GM18499 (cell line): ENCODE results near the gene USP6.
"Not testable (repeated sequence)": the region's sequence is repeated elsewhere in the genome, so short reads cannot be mapped to it uniquely, and the experiment has no call there.

Source experiments
- ATAC-seq: cut with Tn5 transposase; IDR thresholded peaks from one replicate; pipeline ENCODE4 v1.9.1; 2021; ENCODE audit warnings: moderate number of reproducible peaks; ENCODE audit not compliant: insufficient read depth, unreplicated experiment

Gene USP6

DNA sequence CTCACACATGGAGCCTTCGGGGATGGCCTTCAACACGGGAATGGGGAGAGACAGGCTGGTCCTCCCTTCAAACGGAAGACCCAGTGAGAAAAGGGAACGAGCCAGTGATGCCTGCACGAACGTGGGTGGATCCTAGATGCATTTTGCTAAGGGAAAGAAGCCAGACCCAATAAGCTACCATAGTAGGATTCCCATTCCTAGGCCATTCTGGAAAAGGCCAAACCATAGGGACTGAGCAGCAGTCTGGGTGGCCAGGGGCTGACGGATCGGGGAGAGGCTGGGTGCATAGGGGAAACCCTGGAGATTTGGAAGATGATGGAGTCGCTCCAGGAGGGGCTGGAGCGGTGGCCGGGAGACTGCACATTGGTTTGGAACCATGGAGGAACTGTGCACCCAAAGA lies 18.7 kb downstream of the USP6 start:
- not testable (repeated sequence) for ATAC-seq

DNA sequence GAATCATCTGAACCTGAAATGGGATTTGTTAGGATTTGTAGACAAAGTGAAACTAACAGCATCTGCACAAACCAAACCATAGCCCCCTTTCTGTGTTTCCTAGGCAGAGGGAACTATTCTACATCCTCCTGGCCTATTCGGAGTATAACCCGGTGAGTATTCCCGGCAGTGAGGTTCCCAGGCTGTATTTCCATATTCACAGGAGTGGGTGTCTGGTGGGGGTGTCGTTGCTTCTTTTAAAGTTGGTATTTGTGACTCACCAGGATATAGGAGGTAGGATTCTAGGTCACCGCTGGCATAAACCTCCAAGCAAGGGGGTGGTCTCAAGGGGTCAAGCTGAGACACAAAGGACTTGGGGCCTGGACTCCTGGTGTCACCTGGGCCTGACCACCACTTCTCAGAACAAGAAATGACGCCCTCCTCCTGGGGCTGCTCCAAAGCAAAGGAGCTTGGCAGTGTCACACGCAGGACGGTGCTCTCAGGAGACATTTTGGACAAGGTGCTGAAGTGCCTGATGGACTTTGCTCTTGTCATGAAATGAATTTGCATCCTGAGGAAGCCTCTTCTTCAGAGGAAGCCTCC lies 19.4 kb downstream of the USP6 start:
- ATAC-seq: not testable (repeated sequence)

DNA sequence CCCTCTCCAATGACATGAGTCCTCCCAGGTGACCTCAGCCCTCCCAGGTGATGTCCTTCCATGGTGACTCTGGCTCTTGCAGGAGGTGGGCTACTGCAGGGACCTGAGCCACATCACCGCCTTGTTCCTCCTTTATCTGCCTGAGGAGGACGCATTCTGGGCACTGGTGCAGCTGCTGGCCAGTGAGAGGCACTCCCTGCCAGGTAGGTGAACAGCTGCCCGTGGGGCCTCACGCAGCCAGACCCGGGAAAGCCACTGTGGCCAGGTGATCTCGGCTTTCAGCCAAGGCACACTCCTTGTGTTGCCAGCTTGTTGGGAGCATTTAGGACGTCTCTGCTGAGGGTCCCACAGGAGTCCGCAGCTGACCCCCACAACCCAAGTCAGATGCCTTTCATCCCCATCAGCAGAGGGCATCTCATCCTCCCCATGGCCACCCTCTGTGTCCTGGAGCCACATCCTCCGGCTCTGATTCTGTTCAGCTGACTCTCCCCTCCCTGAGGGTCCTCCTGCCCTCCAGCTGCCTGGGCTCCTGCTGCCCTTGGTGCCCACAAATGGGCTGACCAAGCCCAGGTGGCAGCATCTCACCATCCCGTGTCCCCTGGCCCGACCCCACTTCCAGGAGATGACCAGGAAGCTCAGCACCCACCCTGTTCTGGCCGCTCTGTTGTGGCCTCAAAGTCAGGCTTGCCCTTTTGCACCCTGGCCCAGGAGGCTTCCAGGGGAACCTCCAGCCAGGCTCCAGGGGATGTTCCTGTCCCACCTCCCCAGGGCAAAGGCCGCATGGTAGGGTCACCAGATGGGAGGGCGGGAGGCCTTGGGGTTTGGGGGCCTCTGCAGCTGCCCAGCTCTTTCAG lies 20.1 kb downstream of the USP6 start:
- ATAC-seq: no peak

DNA sequence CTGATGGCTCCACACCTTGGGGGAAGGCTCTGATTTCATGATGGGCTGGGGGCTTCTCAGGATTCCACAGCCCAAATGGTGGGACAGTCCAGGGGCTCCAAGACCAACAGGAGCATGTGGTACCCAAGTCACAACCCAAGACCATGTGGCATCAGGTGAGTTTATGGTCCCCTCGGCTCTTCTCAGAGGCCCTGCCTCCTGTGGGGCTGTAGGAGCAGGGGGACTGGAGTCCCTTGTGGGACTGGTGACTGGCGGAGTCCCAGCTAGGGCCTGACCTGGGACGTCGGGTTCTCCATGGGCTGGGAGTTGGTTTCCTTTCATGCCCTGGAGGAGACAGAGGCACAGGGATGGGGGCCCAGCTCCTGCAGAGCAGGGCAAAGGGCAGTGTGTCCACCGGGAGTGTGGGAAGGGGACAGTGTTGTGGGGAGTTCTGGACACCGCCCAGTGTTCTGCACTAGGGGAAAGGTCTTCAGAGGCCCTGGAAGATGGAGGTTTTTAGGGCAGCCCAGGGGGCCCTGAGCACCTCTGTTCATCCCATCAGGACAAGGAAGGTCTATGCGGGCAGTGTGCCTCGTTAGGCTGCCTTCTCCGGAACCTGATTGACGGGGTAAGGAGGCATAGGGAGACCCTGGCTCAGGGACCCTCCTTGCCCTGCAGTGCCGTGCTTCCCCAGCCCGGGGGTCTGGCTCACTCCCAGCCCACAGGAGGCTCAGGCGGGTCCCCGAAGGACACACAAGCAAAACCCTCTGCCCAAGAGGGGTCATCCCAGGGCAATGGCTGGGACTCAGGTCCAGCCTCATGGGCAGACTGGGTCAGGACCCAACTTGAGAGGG lies 21.0 kb downstream of the USP6 start:
- ATAC-seq: not testable (repeated sequence)

DNA sequence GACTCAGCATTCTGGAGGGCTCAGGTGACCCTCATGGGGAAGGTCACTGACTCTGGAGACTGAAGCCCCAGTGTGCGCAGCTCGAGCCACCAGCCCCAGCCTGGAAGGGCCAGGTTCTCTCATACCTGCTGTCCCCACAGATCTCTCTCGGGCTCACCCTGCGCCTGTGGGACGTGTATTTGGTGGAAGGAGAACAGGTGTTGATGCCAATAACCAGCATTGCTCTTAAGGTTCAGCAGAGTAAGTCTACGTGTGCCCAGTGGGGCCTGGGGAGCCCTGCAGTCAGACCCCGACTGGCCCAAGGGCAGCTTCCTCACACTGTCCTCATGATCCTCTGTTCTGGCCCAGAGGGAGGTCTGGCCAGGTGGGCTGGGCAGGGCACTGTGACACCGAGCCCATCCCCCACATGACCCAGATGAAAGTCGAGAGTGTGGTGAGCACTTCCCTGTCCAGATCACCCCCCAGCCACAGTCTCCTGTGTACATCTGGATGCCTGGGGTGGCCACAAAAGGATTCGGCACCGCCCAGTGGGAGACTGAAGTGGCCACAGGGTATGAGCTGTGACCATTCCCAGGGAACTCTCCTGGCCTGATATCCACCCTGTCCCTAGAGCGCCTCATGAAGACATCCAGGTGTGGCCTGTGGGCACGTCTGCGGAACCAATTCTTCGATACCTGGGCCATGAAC lies 21.8 kb downstream of the USP6 start:
- not testable (repeated sequence) for ATAC-seq

DNA sequence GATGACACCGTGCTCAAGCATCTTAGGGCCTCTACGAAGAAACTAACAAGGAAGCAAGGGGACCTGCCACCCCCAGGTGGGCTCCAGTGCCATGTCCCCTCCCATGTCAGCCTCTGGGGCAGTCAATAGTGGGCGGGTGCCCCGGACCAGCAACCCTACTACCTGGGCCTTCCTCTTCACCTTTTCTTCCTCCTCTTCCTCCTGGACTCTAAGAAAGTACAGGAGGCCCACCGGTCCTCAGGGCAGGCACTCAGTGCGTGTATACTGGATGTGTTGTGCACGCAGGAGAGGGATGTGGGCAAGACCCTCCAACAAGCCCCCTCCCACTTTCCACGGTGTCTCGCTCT lies 22.3 kb downstream of the USP6 start:
- not testable (repeated sequence) for ATAC-seq

DNA sequence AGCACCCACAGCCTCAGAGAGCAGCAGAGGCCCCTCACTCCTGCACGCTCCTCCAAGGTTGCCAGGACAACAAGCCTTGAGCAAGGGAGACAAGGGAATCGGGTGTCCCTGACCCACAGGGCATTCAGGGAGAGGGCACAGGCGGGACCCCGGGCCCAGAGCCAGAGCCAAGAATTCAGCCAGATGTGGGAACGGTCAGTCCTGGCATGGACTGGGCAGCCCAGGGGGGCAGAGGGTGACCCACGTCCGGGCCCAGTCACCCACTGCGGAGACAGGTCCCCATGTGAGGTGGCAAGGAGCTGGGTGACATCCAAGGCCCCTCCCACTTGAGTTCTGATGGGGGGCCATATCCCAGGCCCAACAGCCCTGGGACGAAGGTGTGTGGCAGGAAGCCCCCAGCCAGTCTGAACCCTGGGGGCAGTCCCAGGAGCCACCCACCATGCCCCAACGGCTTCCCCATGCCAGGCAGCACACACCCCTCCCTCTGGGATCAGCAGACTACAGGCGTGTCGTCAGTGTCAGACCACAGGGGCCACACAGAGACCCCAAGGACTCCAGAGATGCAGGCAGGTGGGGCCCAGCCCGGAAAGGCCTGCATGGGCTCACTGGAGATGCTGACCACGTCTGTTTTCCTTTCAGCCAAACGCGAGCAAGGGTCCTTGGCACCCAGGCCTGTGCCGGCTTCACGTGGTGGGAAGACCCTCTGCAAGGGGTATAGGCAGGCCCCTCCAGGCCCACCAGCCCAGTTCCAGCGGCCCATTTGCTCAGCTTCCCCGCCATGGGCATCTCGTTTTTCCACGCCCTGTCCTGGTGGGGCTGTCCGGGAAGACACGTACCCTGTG lies 23.0 kb downstream of the USP6 start:
- no peak for ATAC-seq

DNA sequence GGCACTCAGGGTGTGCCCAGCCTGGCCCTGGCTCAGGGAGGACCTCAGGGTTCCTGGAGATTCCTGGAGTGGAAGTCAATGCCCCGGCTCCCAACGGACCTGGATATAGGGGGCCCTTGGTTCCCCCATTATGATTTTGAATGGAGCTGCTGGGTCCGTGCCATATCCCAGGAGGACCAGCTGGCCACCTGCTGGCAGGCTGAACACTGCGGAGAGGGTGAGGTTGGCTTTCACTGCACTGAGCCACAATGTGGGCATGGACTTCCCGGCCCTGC lies 23.6 kb downstream of the USP6 start:
- ATAC-seq: no peak

DNA sequence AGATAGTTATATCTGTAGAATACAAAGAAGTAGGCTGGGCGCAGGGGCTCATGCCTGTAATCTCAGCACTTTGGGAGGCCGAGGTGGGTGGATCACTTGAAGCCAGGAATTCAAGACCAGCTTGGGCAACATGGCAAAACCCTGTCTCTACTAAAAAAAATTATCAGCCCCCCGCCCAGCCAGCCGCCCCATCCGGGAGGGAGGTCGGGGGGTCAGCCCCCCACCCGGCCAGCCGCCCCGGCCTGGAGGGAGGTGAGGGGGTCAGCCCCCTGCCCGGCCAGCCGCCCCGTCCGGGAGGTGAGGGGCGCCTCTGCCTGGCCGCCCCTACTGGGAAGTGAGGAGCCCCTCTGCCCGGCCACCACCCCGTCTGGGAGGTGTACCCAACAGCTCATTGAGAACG lies 27.0 kb downstream of the USP6 start:
- ATAC-seq: not testable (repeated sequence)

DNA sequence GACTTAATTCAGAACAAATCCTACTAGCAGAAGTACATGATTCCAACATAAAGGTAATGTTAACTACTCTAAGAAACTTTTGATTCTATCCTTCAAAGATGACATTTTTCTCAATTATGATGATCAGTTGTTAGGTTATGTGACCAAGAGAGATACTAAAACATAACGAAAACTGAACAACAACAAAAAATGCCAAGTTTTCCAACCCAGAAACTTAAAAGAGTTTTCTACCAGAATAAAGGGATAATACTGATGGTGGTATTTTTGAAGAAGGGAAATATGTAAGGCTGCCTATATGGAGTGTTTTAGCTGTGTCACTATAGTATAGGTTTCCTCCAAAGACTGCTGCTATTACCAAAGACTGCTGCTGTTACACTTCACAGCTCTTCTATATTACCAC lies 30.3 kb downstream of the USP6 start:
- ATAC-seq: not testable (repeated sequence)

DNA sequence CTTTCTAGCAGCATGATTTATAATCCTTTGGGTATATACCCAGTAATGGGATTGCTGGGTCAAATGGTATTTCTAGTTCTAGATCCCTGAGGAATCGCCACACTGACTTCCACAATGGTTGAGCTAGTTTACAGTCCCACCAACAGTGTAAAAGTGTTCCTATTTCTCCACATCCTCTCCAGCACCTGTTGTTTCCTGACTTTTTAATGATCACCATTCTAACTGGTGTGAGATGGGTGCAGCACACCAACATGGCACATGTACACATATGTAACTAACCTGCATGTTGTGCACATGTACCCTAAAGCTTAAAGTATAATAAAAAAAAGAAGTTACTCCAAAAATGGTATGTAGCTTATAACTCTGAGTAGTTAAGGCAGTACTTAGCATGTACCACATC lies 44.9 kb downstream of the USP6 start:
- ATAC-seq: not testable (repeated sequence)

DNA sequence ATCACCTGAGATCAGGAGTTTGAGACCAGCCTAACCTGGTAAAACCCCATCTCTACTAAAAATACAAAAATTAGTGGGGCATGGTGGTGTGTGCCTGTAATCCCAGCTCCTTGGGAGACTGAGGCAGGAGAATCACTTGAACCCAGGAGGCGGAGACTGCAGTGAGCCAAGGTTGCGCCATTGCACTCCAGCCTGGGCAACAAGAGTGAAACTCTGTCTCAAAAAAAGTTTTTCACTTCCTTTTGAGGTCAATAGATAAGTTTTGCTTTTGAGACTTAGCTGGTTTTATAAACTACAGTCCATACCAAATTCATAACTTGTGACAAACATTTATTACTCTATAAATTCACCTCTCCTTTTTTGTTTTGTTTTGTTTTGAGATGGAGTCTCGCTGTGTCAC lies 46.0 kb downstream of the USP6 start:
- not testable (repeated sequence) for ATAC-seq

DNA sequence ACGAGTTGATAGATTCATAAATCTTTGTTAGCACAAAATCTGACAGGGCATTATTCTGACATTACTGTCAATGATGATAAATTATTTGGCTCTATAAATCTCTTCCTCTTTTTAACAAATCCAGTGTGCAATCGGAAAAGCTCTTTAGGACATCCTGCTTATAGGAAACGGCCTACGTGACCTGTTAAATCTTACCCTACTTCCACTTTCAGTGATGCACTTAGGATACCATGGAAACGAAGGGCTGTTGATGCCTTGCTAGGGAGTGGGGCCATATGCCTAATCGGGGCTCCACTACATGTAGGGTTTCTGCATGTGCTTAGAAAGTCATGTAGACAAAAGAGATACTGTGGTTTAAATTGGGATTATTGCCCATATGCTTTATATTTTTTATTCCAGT lies 48.6 kb downstream of the USP6 start:
- ATAC-seq: no peak

DNA sequence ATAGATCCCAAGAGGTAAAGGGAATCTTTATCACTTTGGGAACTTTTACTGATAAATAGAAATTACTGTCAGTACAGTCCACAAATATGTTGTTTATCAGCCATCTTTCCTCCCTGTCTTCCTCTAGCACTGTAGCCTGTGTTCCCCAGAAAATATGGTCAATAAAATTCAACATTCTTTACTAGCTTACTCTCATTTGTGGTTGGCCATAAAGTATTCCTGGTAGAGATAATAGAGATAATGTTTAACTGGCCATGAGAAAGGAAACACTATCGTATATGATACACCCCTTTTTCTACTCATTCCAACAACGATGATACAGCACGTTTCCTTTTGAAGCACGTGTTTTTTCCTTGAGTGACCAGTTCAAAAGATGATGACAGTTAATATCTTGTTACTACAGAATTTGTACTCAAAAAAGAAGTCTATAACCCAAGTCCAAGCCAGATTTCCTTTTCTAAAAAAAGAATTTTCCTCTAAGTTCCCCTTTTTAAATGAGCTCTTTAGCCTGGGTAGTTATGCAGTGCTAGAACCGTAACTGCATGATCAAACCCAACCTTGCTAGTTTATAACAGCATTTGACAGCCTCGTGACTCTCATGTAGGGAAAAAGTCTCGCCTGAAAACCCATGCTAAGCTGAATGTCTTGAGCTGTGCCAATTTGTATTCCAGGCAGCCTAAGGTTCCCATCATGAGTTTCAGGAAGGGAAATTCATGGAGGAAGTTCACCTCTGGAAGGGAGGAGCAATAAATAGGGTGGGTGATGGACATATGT lies 50.1 kb downstream of the USP6 start:
- not testable (repeated sequence) for ATAC-seq

DNA sequence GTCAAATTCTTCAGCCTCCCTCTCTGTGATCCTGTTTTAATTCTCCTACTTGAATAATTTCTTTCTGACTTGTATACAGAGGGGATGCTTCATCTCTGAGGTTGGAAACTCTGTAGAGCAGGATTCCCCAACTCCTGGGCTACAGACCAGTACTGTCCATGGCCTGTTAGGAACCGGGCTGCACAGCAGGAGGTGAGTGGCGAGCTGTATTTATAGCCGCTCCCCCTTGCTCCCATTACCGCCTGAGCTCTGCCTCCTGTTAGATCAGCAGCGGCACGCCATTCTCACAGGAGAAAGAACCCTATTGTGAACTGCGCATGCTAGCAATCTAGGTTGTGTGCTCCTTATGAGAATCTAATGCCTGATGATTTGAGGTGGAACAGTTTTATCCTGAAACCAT lies 59.2 kb downstream of the USP6 start:
- ATAC-seq: not testable (repeated sequence)

DNA sequence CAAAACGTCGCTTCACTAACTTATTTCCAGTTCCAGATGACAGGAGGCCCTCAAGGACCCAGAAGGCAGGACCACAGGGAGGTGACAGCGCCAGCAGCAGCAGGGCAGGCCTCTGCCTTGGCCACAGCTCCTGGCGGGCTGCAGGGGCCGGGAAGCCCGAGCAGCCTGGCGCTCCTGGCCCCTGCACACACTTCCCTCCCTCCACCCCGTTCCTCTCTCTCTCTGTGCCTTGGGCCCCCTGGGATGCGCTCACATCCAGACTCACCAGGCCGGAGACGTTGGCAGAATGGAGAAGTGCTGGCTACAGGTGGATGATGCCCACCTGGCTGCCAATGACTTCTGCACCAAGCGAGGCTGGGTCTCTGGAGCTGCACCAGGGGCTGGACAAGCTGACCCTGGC lies 63.2 kb downstream of the USP6 start:
- no peak for ATAC-seq

DNA sequence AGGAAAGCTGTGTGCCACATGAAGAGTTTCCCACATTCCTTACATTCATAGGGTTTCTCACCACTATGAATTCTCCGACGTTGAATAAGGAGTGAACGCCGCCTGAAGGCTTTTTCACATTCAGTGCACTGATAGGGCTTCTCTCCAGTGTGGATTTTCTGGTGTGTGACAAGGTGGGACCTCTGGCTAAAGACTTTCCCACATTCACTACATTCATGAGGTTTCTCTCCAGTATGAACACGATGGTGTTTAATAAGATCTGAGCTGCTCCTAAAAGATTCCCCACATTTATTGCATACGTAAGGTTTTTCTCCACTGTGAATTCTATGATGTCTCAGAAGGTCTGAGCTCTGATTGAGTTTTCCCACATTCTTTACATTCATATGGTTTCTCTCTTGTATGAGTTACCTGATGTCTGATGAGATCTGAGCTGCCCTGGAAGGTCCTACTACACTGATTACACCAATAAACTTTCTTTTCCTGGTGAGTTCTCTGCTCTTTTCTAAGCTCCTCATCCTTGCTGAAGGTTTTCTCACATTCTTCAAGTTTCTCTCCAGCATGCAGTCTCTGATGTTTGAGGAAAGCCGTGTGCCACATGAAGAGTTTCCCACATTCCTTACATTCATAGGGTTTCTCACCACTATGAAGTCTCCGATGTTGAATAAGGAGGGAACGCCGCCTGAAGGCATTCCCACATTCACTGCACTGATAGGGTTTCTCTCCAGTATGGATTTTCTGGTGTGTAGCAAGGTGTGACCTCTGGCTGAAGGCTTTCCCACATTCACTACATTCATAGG lies 65.9 kb downstream of the USP6 start:
- no peak for ATAC-seq

DNA sequence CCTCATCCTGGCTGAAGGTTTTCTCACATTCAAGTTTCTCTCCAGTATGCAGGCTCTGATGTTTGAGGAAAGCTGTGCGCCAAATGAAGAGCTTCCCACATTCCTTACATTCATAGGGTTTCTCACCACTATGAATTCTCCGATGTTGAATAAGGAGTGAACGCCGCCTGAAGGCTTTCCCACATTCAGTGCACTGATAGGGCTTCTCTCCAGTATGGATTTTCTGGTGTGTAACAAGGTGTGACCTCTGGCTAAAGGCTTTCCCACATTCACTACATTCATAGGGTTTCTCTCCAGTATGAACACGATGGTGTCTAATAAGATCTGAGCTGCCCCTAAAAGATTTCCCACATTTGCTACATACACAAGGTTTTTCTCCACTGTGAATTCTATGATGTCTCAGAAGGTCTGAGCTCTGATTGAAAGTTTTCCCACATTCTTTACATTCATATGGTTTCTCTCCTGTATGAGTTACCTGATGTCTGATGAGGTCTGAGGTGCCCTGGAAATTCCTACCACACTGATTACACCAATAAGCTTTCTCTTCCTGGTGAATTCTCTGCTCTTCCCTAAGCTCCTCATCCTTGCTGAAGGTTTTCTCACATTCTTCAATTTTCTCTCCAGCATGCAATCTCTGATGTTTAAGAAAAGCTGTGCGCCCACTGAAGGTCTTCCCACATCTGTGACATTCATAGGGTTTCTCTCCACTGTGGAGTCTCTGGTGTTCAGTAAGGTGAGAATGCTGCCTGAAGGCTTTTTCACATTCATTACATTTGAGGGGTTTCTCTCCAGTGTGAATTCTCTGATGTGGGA lies 67.0 kb downstream of the USP6 start:
- ATAC-seq: no peak
